Mesenchymal stem cell (in vitro differentiated cells and primary cell): ENCODE measurements around the gene CYP4F22.
A peak's percentile ranks its signal among the peaks of the same experiment; 100 is the strongest.
"Not testable (repeated sequence)": the region's sequence is repeated elsewhere in the genome, so short reads cannot be mapped to it uniquely, and the experiment has no call there.

Experiments
- DNase-seq: peaks from one replicate; pipeline ENCODE4 v3.0.0-alpha.2; 2013
- H2AFZ ChIP-seq: one replicate; pipeline ENCODE4 v1.6.1; 2013; ENCODE audit warnings: low read depth, mild to moderate bottlenecking, control low read depth, inconsistent platforms, low read length, moderate library complexity
- H2AK5ac ChIP-seq: 2 replicates; pipeline ENCODE4 v1.6.1; 2013; ENCODE audit warnings: low read length, moderate library complexity, mild to moderate bottlenecking, inconsistent platforms; ENCODE audit not compliant: severe bottlenecking
- H2BK120ac ChIP-seq: one replicate; pipeline ENCODE4 v1.6.1; 2013; ENCODE audit warnings: low read depth, mild to moderate bottlenecking, inconsistent platforms, low read length, moderate library complexity
- H2BK12ac ChIP-seq, 2 experiments: one replicate each; pipeline ENCODE4 v1.6.1; 2013; ENCODE audit warnings: inconsistent platforms in 2 of 2, low read length in 2 of 2, mild to moderate bottlenecking in 2 of 2, moderate library complexity in 2 of 2, control low read depth in 1 of 2
- H2BK15ac ChIP-seq: one replicate; pipeline ENCODE4 v1.6.1; 2013; ENCODE audit warnings: mild to moderate bottlenecking, low read depth, inconsistent platforms; ENCODE audit not compliant: poor library complexity, severe bottlenecking
- H2BK5ac ChIP-seq: 2 replicates; pipeline ENCODE4 v1.6.1; 2013; ENCODE audit warnings: low read depth, mild to moderate bottlenecking, low read length, control low read depth, inconsistent platforms; ENCODE audit not compliant: poor library complexity, severe bottlenecking
- H3K14ac ChIP-seq, 2 experiments: one replicate each; pipeline ENCODE4 v1.6.1; 2013; ENCODE audit warnings: inconsistent platforms in 2 of 2, low read length in 2 of 2, control low read depth in 1 of 2, mild to moderate bottlenecking in 1 of 2, moderate library complexity in 1 of 2
- H3K18ac ChIP-seq, 2 experiments: one replicate each; pipeline ENCODE4 v1.6.1; 2013; ENCODE audit warnings: inconsistent platforms in 2 of 2, low read length in 2 of 2, control low read depth in 1 of 2, low read depth in 1 of 2, mild to moderate bottlenecking in 1 of 2
- H3K23ac ChIP-seq, 2 experiments: one replicate each; pipeline ENCODE4 v1.6.1; 2013; ENCODE audit warnings: inconsistent platforms in 2 of 2, low read length in 2 of 2, mild to moderate bottlenecking in 2 of 2, moderate library complexity in 2 of 2, control low read depth in 1 of 2
- H3K27ac ChIP-seq: 2 replicates; pipeline ENCODE4 v1.5.1; 2013; ENCODE audit warnings: mild to moderate bottlenecking, moderate library complexity, low read length, control low read depth, inconsistent platforms; ENCODE audit not compliant: poor library complexity, severe bottlenecking
- H3K27me3 ChIP-seq, 2 experiments: 2 replicates each; pipeline versions ENCODE4 v1.6.1 to v1.7.0; 2013; ENCODE audit warnings: low read length in 2 of 2, mild to moderate bottlenecking in 2 of 2, moderate library complexity in 2 of 2, control low read depth in 1 of 2, inconsistent platforms in 1 of 2; ENCODE audit not compliant: control insufficient read depth in 1 of 2, insufficient read depth in 1 of 2
- H3K36me3 ChIP-seq, 2 experiments: 2 replicates each; pipeline versions ENCODE4 v1.6.1 to v1.7.0; 2013; ENCODE audit warnings: low read length in 2 of 2, control low read depth in 1 of 2, inconsistent platforms in 1 of 2, low read depth in 1 of 2, mild to moderate bottlenecking in 1 of 2; ENCODE audit not compliant: insufficient read depth in 2 of 2, control insufficient read depth in 1 of 2
- H3K4ac ChIP-seq, 2 experiments: one replicate each; pipeline ENCODE4 v1.6.1; 2013; ENCODE audit warnings: inconsistent platforms in 2 of 2, low read length in 2 of 2, mild to moderate bottlenecking in 2 of 2, moderate library complexity in 2 of 2, control low read depth in 1 of 2, low read depth in 1 of 2
- H3K4me1 ChIP-seq: 2 replicates; pipeline ENCODE4 v1.6.1; 2013; ENCODE audit warnings: low read depth, low read length, control low read depth; ENCODE audit not compliant: control insufficient read depth, insufficient read depth
- H3K4me2 ChIP-seq: 2 replicates; pipeline ENCODE4 v1.6.1; 2013; ENCODE audit warnings: low read length, mild to moderate bottlenecking, inconsistent platforms; ENCODE audit not compliant: poor library complexity, severe bottlenecking
- H3K4me3 ChIP-seq, 2 experiments: 2 replicates each; pipeline versions ENCODE4 v1.5.1 to v1.7.0; 2013; ENCODE audit warnings: low read length in 2 of 2, mild to moderate bottlenecking in 2 of 2, control low read depth in 1 of 2, low read depth in 1 of 2; ENCODE audit not compliant: insufficient read depth in 1 of 2
- H3K79me1 ChIP-seq: replicated peaks from 2 replicates; pipeline ENCODE4 v1.6.1; 2013; ENCODE audit warnings: mild to moderate bottlenecking, control low read depth, low read length, inconsistent platforms; ENCODE audit not compliant: poor library complexity, severe bottlenecking
- H3K9ac ChIP-seq: 2 replicates; pipeline ENCODE4 v1.7.0; 2013; ENCODE audit warnings: mild to moderate bottlenecking, low read length, moderate library complexity
- H3K9me3 ChIP-seq: 2 replicates; pipeline ENCODE4 v1.7.0; 2013; ENCODE audit warnings: mild to moderate bottlenecking, low read length; ENCODE audit not compliant: control insufficient read depth
- H4K8ac ChIP-seq: one replicate; pipeline ENCODE4 v1.6.1; 2013; ENCODE audit warnings: inconsistent platforms, mild to moderate bottlenecking, low read length, moderate library complexity
- H4K91ac ChIP-seq: one replicate; pipeline ENCODE4 v1.6.1; 2013; ENCODE audit warnings: mild to moderate bottlenecking, low read length, inconsistent platforms
- WGBS: methylation state at CpG from one replicate; pipeline ENCODE4 v1.1.7; 2013; ENCODE audit warnings: mixed read lengths; 5-methylcytosine and 5-hydroxymethylcytosine counted together

Gene CYP4F22

DNA sequence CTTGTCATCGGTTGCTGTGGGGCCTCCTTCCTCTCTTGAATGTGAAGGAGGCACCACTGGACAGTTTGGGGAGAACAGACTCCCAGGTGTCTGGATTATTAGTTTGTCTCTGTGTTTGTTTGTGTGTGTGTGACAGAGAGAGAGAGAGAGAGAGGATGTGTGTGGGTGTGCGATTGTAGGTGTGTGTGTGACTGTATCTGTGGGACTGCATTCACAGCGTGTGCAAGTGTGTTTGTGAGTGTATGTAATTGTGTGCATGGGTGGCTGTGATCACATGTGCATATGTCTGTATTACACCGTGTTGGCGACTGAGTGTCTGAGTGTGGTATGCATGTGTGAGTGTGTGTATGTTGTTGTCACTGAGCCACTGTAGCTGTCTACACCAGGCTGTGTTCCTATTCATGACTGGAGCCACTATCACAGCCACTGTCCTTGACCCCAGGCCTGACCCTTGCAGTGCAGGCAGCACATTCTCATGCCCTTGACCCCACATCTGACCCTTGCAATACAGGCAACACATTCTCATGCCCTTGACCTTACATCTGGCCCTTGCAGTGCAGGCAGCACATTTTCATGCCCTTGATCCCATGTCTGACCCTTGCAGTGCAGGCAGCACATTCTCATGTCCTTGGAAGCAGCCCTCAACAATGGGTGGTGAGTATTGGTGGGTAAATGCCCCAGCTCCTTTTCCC, 81.6 kb downstream of the CYP4F22 start:
- Histone ChIP-seq H3K4me3 (no peak overlapping the region), H3K4me1 (no peaks in the 10 kb centered on the region), H2AFZ (no peak overlapping the region), H3K9me3 (no peaks in the 10 kb centered on the region), H3K36me3 (no peaks in the 10 kb centered on the region), H3K27ac (no peak overlapping the region), H3K4me2 (no peak overlapping the region), H4K8ac (no peak overlapping the region), H3K18ac (no peak overlapping the region), H2BK12ac (no peak overlapping the region), H2BK5ac (no peak overlapping the region), H2BK120ac (no peak overlapping the region), H3K9ac (no peak overlapping the region), H3K4ac (no peak overlapping the region), H4K91ac (peak overlapping the region; percentile 53), H3K23ac (no peak overlapping the region), H3K27me3 (peaks cover 0 to 14% of the 10 kb centered on the region in 2 experiments), H3K14ac (no peak overlapping the region), H2BK15ac (no peak overlapping the region), H2AK5ac (no peak overlapping the region), H3K79me1 (no peaks in the 10 kb centered on the region)
- 74% methylated on average over 5 of the region's 5 CpGs for WGBS
- no peak for DNase-seq

DNA sequence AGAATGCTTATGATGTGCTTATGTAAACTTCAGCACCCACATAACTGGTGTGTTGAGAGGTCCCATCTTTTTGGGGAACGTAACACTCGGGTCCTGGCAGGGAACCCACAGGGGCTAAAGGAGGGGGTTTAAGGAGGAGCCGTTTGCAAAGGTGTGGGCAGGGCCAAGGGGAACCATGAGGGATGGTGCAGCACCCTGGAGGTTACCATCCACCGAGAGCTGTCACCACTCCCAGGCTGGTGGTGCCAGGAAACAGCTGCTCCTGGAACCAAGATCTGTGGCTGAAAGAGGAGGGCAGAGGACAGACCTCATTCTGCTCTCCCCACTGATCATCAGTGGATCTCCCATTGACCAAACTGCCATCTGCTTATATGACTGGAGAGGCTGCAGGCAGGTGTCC, 83.5 kb downstream of the CYP4F22 start:
- Histone ChIP-seq H2BK120ac (no peak overlapping the region), H3K36me3 (no peaks in the 10 kb centered on the region), H3K9ac (no peak overlapping the region), H3K27ac (no peak overlapping the region), H2AFZ (no peak overlapping the region), H3K18ac (no peak overlapping the region), H3K27me3 (peaks cover 0 to 14% of the 10 kb centered on the region in 2 experiments), H4K8ac (no peak overlapping the region), H3K23ac (no peak overlapping the region), H3K4me1 (no peaks in the 10 kb centered on the region), H4K91ac (no peak overlapping the region), H2BK5ac (no peak overlapping the region), H3K79me1 (no peaks in the 10 kb centered on the region), H3K4ac (no peak overlapping the region), H3K4me3 (no peak overlapping the region), H2BK12ac (no peak overlapping the region), H2BK15ac (no peak overlapping the region), H3K14ac (no peak overlapping the region), H3K9me3 (no peaks in the 10 kb centered on the region), H3K4me2 (no peak overlapping the region), H2AK5ac (no peak overlapping the region)
- no peak for DNase-seq
- WGBS: 66% methylated on average over 4 of the region's 4 CpGs

- H3K23ac ChIP-seq, H3K36me3 ChIP-seq, H3K18ac ChIP-seq, H4K91ac ChIP-seq, H2BK15ac ChIP-seq, H3K14ac ChIP-seq, H3K4me3 ChIP-seq, H2BK5ac ChIP-seq, DNase-seq, H3K27ac ChIP-seq, H3K9ac ChIP-seq, H3K79me1 ChIP-seq, H3K4ac ChIP-seq, H2BK12ac ChIP-seq, H2BK120ac ChIP-seq, H2AFZ ChIP-seq, H4K8ac ChIP-seq, H3K4me1 ChIP-seq, H3K9me3 ChIP-seq, H2AK5ac ChIP-seq, H3K4me2 ChIP-seq: not testable (repeated sequence)
- WGBS: 0% methylated on average over 2 of the region's 5 CpGs
- H3K27me3 ChIP-seq: peaks cover 0 to 14% of the 10 kb centered on the region in 2 experiments
Observed at GRCh38 chr19:15592506-15592905, 84.2 kb downstream of the CYP4F22 start.

DNA sequence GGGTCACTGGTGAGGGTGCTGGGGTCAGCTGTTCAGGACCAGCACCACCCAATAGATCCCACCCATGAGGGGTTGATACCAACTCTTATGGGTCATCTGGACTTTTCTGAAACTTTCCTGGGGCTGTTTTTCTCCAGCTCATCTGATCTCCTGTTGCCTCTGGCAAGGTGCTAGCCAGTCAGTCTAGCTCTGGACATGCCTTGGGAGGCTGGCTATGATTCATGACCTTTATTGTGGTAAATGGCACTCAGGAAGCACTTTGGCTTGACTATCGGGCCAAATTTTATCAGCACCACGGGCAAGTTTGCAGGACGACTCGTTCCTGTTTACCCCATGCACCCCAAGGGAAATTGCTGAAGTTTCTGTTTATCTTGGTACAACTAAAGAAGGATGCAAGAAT, 85.4 kb downstream of the CYP4F22 start:
- not testable (repeated sequence) for H3K14ac ChIP-seq, H2AFZ ChIP-seq, H3K4me3 ChIP-seq, H3K23ac ChIP-seq, H2BK120ac ChIP-seq, H2BK12ac ChIP-seq, H3K27ac ChIP-seq, H3K4me2 ChIP-seq, H2AK5ac ChIP-seq, H3K27me3 ChIP-seq, H4K8ac ChIP-seq, H2BK5ac ChIP-seq, H3K4me1 ChIP-seq, H4K91ac ChIP-seq, H3K36me3 ChIP-seq, H3K79me1 ChIP-seq, H3K4ac ChIP-seq, H3K9me3 ChIP-seq, H2BK15ac ChIP-seq, H3K9ac ChIP-seq, H3K18ac ChIP-seq, DNase-seq
- 88% methylated on average over 1 of the region's 4 CpGs for WGBS
